ENCODE measurements around the gene COPE. TPM values are rescaled to one million over a fixed set of nuclear protein-coding genes. Genes with fewer than 3 reads are reported as not detected.

COPE gene
- polyA plus RNA-seq, 1 donor (not counting 4 experiments of a cell fraction or from before 2014, with no cell fraction given), result 109 TPM

DNA sequence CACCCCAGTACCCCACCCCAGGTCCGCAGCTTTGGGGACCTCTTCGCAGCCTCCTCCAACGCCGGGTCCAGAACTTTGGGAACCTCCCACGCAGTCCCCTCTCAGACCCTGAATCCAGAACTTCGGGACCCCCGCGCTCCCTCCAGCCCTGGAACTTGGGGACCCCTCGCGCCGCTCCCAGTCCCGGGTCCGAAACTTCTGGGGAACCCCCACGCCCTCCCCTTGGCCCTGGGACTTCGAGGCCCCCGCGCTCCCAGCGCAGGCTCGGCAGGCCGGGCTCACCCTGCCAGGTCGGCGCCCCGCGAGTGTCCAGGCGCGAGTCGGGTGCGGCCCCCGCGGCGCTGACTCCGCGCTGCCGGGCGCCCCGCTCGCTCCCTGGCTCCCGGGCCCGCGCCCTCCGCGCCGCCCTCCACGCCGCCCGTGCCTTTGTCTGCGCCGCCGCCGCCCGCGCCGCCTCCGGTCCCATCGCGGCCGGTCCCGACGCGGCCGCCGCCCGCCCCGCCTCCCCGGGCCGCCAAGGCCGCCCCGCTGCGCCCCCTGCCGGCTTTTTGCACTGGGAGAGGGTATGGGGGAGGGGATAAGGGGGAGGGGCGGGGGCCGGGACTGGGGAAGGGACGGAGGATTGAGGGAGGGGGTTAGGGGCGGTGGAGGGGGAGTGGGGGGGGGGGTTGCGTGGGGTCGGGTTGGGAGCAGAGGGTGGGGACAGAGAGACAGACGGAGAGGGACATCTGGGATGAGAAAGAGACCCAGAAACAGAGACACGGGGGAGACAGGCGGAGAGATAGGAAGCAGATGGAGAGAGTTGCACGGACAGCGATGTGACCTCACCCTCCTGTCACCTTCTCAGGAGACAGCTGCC is 21.8 kb upstream of the COPE start, which contains the start of gene HOMER3:
HOMER3 (minus strand) TSS at position 449 of the 859 bp plus-strand sequence. CDS start 2,235 bp downstream, outside the sequence.
- Histone ChIP-seq H3K27ac (ENCODE audit: control insufficient read depth, insufficient read depth, low read length) (peak within 1 kb of the TSS; percentile 84), H3K4me3 (ENCODE audit: control insufficient read depth in 2 of 3, extremely low read depth in 1 of 3, insufficient read depth in 2 of 3, low read depth in 1 of 3, low read length in 3 of 3) (peak within 1 kb of the TSS; percentile 89 to 96 (median 95)), H4K20me1 (ENCODE audit: control insufficient read depth, extremely low read depth, insufficient read depth, low read length) (no peaks in the 10 kb centered on the region), H3K4me1 (ENCODE audit: control insufficient read depth, extremely low read depth, insufficient read depth, low read length) (peaks cover 7% of the 10 kb centered on the region), H3K9me1 (ENCODE audit: control insufficient read depth, extremely low read depth, insufficient read depth, low read length) (no peaks in the 10 kb centered on the region), H3K36me3 (ENCODE audit: control insufficient read depth in 2 of 2, extremely low read depth in 1 of 2, insufficient read depth in 2 of 2, low read length in 2 of 2) (peaks cover 14 to 21% of the 10 kb centered on the region in 2 experiments), H3K9me3 (ENCODE audit: control insufficient read depth, low read depth, low read length) (no peaks in the 10 kb centered on the region), H3K27me3 (ENCODE audit: control insufficient read depth, extremely low read depth, insufficient read depth, low read length) (no peaks in the 10 kb centered on the region), H2AFZ (ENCODE audit: control insufficient read depth, low read length) (peak within 1 kb of the TSS; percentile 65), H3K79me2 (ENCODE audit: control insufficient read depth, insufficient read depth, low read length) (peaks cover 46% of the 10 kb centered on the region), H3K4me2 (ENCODE audit: control insufficient read depth, extremely low read depth, insufficient read depth, low read depth, low read length) (peak within 1 kb of the TSS; percentile 91), H3K9ac (ENCODE audit: control insufficient read depth, extremely low read depth, insufficient read depth, low read length) (peak within 1 kb of the TSS; percentile 92)
- DNase-seq (ENCODE audit: low read depth, low spot score), result no peak
- dilution Hi-C loops (cut with MboI; ENCODE audit: extremely low pct_ligation_motif_present, low sequenced_read_pairs), result no loop called here
- FAIRE-seq, result no peak
- TF ChIP-seq CTCF (optimal IDR thresholded peaks at IDR 0.05 in 1 of 3, IDR thresholded peaks at IDR 0.05 in 1 of 3, conservative IDR thresholded peaks at IDR 0.05 in 1 of 3; ENCODE audit: extremely low read depth in 1 of 3, insufficient read depth in 2 of 3, low read length in 3 of 3), result peak in 2 of 3 experiments; percentile 12 to 53
- no peak for TF ChIP-seq EZH2 (IDR thresholded peaks at IDR 0.05; ENCODE audit: low read length)

DNA sequence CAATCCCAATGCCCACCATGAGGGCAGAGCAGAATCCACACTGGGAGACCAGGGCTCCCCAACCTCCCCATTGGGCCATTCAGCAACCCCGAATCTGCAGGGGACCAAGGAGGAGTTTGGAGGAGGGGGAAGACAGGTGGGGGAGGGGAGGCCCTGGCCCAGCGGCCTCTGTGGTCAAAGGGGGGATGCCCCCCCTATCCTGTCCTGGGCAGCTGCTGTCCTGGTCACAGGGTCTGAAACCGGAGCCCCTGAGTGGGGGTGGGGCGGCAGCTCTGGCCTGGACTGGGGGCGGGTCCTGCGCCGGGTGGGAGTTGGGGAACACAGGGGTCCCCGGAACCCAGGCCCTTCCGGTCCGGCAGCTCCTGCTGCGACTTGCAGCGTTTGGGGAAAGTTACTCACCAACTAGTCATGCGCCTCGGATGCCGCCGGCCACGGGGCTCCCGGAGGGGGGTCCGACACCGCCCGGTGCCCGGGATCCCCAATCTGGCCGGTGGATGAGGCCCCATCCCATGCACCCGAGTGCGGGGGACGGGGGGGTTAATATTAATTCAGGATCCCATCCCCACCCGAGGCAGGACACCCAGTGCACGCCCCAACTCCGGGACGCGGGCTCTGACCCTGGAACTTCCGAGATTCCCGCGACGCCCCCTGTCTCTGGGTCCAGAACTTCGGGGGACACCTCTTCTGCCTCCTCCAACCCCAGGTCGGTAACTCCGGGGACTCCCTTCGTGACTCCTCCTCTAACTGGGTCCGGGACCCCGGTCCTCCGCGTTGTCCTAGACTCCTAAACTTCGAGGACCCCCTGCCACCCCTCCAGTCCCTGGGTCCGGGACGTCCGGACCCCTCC is 21.0 kb upstream of the COPE start:
- no peaks in the 10 kb centered on the region for H3K27me3 ChIP-seq (ENCODE audit: control insufficient read depth, extremely low read depth, insufficient read depth, low read length)
- H3K9me1 ChIP-seq (ENCODE audit: control insufficient read depth, extremely low read depth, insufficient read depth, low read length), result no peaks in the 10 kb centered on the region
- dilution Hi-C loops (cut with MboI; ENCODE audit: extremely low pct_ligation_motif_present, low sequenced_read_pairs), result no loop called here
- H3K27ac ChIP-seq (ENCODE audit: control insufficient read depth, insufficient read depth, low read length), result peak overlapping the region; percentile 84
- H3K79me2 ChIP-seq (ENCODE audit: control insufficient read depth, insufficient read depth, low read length), result peaks cover 46% of the 10 kb centered on the region
- FAIRE-seq (peak; percentile 32), DNase-seq (ENCODE audit: low read depth, low spot score) (no peak)
- H3K4me2 ChIP-seq (ENCODE audit: control insufficient read depth, extremely low read depth, insufficient read depth, low read depth, low read length), result peak overlapping the region; percentile 91
- TF ChIP-seq EZH2 (IDR thresholded peaks at IDR 0.05; ENCODE audit: low read length) (no peak), CTCF (optimal IDR thresholded peaks at IDR 0.05 in 1 of 3, IDR thresholded peaks at IDR 0.05 in 1 of 3, conservative IDR thresholded peaks at IDR 0.05 in 1 of 3; ENCODE audit: extremely low read depth in 1 of 3, insufficient read depth in 2 of 3, low read length in 3 of 3) (no peak)
- H3K36me3 ChIP-seq (ENCODE audit: control insufficient read depth in 2 of 2, extremely low read depth in 1 of 2, insufficient read depth in 2 of 2, low read length in 2 of 2), result peaks cover 12 to 21% of the 10 kb centered on the region in 2 experiments
- no peak overlapping the region for H2AFZ ChIP-seq (ENCODE audit: control insufficient read depth, low read length)
- peaks cover 10% of the 10 kb centered on the region for H3K4me1 ChIP-seq (ENCODE audit: control insufficient read depth, extremely low read depth, insufficient read depth, low read length)
- H3K9me3 ChIP-seq (ENCODE audit: control insufficient read depth, low read depth, low read length), result no peaks in the 10 kb centered on the region
- H3K9ac ChIP-seq (ENCODE audit: control insufficient read depth, extremely low read depth, insufficient read depth, low read length), result peak overlapping the region; percentile 92
- H4K20me1 ChIP-seq (ENCODE audit: control insufficient read depth, extremely low read depth, insufficient read depth, low read length), result no peaks in the 10 kb centered on the region
- peak overlapping the region; percentile 89 to 96 (median 95) for H3K4me3 ChIP-seq (ENCODE audit: control insufficient read depth in 2 of 3, extremely low read depth in 1 of 3, insufficient read depth in 2 of 3, low read depth in 1 of 3, low read length in 3 of 3)
